Measurements from ENCODE around the gene TMEM238.

TMEM238 gene

GRCh38 chr19:55376241-55376933 is 7.7 kb downstream of the TMEM238 start, which contains the start of gene TMEM190:
Gene TMEM190 (plus strand): TSS chr19:55376826. CDS start chr19:55376854, 28 bp downstream.
- no peak for DNase-seq

GRCh38 chr19:55373993-55374757 is 9.9 kb downstream of the TMEM238 start:
- no peak for DNase-seq

DNA sequence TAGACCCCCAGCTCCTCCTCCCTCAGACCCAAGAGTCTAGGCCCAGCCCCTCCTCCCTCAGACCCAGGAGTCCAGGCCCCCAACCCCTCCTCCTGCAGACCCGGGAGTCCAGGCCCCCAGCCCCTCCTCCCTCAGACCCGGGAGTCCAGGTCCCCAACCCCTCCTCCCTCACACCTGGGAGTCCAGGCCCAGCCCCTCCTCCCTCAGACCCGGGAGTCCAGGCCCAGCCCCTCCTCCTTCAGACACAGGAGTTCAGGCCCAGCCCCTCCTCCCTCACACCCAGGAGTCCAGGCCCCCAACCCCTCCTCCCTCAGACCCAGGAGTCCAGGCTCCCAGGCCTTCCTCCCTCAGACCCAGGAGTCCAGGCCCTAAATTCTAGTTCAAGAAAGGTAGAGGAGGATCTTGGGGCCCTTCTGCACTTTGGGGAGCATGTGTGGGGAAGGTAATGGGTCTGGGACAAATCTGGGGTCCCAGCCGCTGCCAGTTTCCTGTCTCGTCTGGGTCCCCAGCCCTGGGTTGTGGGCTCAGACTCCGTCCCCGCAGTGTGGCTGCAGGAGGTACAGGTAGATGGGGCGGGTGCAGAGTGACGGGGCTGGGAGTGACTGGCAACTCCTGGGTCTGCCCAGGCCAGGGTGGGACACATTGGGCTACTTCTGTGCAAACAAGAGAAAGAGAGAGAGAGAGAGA is 10.6 kb downstream of the TMEM238 start:
- no peak for DNase-seq

DNA sequence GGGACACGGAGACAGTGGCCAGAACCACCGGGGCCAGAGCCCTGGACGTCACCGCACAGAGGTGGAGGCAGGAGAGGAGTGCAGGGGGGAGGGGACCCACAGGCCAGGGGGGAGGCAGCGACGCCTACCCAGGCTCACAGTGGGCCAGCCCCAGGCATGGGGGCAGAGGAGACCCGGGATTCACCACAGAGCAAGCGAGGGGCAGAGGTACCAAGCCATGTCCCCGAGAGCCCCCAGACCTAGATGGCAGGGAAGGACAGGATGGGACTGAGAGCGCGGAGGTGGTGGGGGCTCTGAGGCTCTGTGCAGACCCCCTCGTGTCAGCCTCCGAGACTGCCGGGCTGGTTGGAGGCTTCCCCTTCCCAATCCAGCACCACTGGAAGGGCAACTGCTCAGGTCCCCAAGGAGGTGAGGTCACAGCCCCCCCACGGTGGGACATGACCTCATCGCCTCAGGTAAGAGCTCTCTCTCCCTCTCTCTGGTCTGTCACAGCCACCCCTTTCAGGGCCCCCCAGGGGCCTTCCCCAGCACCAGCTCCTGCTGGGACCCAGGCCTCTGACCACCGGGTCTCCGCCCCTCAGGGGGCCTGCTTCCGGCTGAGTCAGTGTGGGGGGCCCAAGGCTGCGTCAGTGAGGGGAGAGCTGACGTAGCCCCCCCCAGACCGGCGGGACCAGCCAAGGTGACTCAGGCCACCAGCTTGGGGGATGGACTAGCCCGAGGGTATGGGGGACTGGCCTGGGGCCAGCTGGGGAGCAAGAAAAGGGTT is 11.6 kb downstream of the TMEM238 start:
- DNase-seq: no peak

DNA sequence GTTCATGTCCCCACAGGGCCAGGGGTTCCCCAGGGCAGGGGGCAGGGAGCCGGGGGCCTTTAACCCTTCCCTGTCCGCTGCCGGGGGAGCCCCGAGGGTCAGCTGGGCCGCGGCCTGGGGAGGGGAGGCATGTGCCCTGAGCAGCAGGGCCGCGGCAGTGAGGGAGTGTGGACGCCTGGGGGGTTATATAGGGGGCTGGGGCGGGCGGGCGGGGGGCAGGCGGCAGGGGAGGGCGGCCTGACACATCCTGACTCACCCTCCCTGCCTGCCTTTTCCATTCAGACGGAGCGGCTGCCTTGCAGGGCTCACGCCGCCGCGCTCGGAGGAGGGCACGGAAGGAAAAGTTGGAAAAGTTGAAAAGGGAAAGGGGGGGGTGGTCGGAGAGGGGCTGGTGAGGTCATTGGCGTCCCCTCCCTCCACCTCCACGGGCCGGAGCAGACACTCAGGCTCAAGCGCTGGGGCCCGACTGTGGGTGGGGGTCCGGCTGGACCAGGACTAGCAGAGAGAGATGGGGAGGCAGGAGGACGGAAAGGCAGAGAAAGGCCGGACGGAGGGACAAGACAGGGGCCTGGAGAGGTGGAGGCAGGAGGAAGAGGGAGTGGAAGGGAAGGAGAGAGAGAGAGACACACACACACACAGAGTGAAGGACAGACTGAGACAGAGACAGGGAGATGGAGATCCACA is 13.6 kb downstream of the TMEM238 start, which contains the start of gene IL11:
Gene IL11 (minus strand): TSS at position 159 of the 684 bp plus-strand sequence. CDS start 153 bp downstream, at position 6.
- no peak for DNase-seq

DNA sequence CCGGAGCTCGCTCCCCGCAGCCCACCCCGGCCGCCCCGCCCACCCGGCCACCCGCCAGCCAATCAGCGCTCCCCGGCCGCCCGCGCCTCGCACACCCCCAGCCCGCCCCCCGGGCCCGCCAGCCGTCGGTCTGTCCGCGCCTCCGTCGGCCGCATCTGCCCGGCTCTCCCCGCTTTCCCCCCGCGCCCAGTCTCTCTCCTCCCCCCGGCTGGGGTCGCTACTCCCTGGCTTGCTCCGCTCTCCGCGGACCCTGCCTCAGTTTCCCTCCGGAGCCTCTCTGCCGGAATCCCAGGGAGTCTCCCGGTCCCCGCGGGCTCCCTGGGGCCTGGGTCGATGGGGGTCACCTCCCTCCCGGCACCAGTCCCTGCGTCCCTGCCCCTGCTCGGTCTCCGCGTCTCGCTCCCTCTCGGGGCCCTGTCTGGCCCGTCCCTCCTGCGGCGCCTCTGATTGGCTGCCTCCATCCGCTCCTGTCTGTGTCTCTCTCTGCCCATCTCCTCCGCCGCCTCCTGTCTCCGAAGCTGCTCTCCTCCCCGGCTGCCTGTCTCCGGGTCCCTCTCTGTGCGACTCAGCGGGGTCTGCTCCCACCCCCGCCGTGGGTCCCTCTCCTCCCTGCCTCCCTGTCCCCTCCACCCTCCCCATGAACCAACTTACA is 14.3 kb downstream of the TMEM238 start:
- DNase-seq: no peak

DNA sequence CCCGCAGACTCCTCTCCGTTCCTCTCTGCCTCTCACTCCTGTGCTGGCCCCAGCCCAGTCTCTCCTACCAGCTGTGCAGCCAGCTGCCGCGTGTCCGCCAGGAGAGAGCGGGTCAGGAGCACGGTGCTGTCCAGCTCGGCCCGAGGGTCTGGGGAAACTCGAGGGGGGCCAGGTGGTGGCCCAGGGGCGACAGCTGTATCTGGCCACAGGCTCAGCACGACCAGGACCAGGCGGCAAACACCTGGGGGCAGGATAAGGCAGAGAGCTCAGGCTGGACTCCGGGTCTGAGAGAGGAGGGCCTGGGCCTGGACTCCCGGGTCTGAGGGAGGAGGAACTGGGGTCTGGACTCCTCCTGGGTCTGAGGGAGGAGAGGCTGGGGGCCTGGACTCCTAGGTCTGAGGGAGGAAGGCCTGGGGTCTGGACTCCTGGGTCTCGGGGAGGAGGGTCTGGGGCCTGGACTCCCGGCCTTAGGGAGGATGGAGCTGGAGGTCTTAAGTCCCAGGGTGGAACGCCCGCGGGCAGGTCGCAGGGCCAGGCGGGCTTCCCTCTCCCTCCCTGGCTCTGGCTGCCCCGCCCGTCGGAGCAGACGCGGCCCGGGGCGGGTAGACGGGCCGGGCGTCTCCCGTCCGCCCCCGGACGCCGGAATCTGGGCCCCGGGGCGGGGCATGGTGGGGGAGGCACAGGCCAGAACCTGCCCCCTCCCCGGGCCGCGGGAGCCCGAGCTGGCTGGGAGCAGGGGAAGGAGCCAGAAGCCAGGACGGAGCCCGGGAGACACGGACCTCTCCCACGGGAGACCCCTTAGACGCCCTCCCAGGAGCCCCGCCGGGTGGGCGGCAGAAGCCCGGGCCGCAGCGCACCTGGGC is 15.2 kb downstream of the TMEM238 start:
- no peak for DNase-seq

GRCh38 chr19:55368106-55368505 is 16.0 kb downstream of the TMEM238 start:
- DNase-seq: no peak

DNA sequence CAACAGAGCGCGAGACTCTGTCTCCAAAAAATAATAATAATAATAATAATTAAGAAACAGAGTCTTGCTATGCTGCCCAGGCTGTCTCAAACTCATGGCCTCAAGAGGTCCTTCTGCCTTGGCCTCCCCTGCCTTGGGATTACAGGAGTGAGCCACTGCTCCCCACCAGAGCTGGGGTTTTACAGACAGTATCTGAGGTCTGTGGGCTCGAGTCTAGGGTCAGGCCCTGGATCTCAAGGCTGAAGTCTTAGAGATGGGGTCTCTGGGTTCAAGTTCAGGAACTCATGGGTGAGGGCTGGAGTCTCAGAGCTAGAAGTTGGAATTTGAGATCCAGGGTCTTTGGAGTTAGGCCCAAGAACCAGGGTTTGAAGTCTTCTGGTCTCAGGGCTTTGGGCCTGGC is 17.3 kb downstream of the TMEM238 start:
- no peak for DNase-seq

- no peak for DNase-seq
Measured at GRCh38 chr19:55365964-55366363, 18.1 kb downstream of the TMEM238 start.

DNA sequence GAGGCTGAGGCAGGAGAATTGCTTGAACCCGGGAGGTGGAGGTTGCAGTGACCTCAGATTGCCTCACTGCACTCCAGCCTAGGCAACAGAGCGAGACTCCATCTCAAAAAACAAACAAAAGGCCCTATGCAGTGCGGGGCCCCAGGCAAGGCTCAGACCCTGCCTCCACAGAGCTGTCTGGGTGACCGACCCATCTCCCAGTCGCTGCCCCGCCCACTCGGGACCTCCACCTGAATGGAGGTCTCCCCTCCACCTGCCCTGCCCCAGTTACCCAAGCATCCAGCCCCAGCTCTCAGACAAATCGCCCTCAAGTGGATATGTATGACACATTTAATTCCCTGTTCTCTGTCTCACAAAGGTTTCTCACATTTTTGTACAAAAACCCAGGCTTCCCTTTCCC is 18.8 kb downstream of the TMEM238 start:
- DNase-seq: no peak

DNA sequence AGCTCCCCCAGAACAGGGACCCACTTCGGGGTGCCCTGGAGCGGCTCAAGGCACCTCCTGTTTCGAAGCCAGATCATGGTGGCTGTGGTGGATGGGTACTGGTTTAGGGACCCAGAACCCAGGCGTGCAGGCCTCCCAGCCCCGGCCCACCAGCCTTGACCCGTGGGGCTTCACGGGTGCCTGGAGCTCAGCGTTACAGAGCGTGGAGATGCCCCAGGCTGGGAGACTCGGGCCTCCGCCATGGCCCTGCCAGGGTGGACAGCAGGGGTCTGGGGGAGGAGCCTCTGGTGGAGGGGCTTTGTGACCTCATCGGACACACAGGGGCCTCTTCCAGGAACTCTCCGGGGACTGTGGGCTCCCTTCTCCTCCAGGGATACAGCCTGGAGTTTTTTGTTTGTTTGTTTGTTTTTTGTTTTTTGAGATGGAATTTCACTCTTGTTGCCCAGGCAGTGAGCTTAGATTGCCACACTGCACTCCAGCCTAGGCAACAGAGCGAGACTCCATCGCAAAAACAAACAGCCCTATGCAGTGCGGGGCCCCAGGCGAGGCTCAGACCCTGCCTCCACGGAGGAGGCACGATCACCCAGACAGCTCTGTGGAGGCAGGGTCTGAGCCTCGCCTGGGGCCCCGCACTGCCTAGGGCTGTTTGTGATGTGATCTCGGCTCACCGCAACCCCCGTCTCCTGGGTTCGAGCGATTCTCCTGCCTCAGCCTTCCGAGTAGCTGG is 20.9 kb downstream of the TMEM238 start, which contains the start of gene GARIN5B:
Gene GARIN5B (minus strand): TSS at position 271 of the 727 bp plus-strand sequence. CDS start 194 bp downstream, at position 77.
- no peak for DNase-seq

DNA sequence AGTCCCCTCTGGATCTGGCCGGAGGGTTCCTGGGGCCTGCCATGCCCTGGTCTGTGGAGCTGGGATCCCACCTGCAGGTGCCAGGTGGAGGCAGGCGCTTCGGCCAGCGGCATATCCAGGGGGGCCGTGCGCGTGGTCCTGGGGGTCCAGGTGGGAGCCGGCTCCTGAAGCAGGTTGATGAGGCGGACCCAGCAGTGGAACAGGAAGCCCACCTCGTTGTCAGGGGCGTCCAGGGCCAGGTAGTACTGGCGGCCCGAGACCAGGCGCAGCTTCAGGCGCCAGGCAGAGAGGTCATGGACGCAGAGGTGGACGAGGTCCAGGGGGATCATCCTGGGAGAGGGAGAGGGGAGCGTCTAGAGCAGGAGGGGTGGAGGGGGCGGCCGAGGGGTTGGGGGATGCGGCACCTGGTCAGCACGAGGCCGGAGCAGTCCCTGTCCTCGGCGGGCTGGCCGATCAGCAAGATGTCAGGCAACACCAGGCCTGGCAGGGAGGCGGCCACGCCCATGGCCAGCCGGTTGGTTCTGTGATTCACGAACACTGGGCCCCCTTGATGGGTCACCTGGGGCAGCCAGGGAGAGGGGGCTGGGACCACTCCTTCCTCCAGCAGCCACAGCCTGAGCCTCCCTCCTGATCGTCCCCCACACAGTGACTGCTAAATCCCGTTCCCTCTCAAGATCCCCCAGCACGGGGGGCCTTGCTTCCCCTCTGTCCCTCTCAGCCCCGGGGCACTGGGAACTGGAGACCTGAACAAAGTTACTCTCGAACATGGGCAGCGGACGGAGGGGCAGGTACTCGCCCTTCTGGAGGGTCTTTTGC is 21.7 kb downstream of the TMEM238 start:
- DNase-seq: no peak

GRCh38 chr19:55360902-55361301 is 23.2 kb downstream of the TMEM238 start:
- DNase-seq: no peak

DNA sequence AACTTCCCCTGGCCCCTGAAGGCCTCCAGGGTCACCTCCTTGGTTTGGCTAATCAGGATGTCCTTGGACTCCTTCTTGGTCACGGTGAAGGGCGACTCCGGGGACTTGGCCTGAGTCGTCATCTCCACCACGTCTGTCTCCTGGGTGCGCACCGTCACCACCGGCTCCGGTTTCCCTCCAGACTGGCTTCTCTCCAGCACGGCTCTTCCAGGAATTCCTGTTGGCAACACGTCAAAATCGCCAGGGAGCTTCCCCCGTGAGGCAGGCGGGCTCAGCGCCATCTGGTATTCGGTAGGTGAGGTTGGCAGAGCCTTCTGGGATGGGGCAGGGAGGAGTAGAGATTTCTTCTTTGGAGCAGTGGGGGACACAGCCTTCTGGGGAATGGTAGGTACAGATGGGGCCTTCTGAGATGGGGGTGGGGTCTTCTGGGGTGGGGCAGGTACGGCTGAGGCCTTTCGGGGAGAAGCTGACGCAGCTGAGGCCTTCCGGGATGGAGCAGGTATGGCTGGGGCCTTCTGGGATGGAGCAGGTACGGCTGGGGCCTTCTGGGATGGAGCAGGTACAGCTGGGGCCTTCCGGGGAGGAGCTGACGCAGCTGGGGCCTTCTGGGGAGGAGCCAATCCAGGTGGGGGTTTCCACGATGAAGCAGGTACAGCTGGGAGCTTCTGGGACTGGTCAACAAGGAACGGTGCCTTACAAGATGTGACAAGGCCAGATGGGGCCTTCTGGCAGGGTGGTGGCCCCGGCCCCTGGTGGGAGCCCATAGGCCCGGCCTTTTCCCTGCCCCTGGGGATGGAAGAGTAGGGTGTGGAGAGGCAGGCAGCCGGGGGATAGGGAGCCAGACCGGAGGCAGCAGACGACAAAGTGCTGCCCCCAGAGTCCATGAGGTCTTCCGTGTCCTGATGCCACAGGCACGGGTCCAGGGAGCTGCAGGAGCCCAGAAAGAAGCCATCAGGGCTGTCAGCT is 24.9 kb downstream of the TMEM238 start:
- DNase-seq: no peak

DNA sequence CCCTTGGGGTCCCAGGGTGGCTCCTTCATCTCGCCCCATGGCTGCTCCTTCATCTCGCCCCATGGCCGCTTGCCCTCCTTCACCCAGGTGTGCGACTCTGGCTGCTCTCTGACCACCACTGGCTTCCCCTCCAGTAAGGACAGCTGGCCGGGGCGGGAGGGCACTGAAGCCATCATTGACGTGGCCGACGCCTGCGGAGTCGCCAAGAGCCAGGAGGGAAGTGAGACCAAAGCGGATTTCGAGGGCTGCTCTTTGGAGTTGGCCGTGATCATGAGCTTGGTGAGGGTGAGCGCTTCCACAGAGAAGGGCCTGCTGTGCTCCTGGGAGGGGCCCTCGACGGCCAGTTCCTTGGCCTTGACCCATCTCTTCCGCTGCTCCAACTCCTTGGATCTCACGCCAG is 25.6 kb downstream of the TMEM238 start:
- no peak for DNase-seq

DNA sequence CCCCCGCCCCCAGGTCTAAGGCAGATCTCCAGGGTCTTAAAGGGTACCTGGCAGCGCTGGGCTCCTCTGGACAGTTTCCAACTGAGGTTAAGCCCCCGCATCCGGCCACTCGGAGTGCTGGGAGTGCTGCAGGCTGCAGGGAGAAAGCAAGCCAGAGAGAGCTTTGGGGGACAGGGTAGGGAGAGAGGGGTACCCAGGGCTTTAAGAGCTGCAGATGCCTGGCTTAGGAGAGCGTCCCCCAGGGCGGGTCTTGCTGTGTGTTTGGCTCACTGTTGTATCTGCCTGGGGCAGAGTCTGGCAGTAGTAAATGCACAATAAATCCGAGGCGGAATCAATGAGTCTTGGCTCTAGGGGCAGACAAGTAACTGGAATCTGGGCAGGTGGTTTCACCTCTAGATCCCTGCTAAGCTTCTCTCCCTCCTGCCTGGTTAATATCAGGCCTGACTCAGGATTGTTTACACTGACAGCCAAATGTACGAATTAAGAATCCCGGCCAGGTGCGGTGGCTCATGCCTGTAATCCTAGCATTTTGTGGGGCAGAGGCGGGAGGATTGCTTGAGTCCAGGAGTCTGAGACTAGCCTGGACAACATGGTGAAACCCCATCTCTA is 28.8 kb downstream of the TMEM238 start:
- no peak for DNase-seq
